HL-60 (cell line): ENCODE results near the gene TACC3.

ENCODE experiments used
- GABPA ChIP-seq: IDR thresholded peaks from 2 replicates; pipeline ENCODE4 v1.6.1; 2012; ENCODE audit warnings: low read depth
- POLR2AphosphoS5 ChIP-seq: IDR thresholded peaks from 2 replicates; pipeline ENCODE4 v1.6.1; 2012; ENCODE audit warnings: low read depth
- TF ChIP-seq, protein P1 (sequence below): IDR thresholded peaks from one replicate; pipeline ENCODE4 v1.5.1; 2011; ENCODE audit warnings: low read length, control low read depth, inconsistent platforms; ENCODE audit not compliant: insufficient read depth

DNA sequence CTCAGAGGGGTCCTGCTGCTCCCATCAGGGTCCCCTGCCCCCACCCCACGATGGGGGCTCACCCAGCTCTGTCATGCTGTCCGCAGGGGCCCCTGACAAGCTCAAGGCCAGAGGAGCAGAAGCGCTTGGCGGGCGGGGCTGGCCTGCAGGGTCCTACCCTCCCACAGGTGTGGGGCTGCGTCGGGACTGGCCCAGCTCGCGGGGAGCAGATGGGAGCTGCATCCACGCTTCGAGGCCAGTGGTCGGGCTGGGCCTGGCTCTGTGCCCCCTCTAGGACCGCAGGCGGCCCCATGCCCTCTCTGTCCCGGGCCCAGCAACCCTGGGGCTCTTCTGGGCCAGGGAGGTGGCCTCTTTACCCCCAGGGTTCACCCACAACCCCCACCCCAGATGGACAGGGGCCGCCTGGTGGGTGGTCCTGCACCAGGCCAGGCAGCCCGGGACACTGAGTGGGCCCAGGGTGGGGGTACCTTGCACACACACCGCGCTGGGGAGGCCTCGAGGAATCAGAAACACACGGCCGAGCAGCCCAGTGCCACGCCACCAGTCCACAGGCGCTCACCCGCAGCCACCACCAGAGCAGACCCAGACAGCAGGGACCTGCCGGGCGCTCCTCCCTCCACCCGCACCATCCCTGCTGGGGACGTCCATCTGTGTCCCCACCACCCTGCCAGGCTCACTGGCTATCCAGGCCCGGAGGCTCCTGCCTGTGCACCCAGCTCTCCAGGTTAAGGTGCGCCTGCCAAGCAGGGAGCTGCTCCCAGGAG is 30.0 kb downstream of the TACC3 start:
- TF ChIP-seq, protein P1, sequence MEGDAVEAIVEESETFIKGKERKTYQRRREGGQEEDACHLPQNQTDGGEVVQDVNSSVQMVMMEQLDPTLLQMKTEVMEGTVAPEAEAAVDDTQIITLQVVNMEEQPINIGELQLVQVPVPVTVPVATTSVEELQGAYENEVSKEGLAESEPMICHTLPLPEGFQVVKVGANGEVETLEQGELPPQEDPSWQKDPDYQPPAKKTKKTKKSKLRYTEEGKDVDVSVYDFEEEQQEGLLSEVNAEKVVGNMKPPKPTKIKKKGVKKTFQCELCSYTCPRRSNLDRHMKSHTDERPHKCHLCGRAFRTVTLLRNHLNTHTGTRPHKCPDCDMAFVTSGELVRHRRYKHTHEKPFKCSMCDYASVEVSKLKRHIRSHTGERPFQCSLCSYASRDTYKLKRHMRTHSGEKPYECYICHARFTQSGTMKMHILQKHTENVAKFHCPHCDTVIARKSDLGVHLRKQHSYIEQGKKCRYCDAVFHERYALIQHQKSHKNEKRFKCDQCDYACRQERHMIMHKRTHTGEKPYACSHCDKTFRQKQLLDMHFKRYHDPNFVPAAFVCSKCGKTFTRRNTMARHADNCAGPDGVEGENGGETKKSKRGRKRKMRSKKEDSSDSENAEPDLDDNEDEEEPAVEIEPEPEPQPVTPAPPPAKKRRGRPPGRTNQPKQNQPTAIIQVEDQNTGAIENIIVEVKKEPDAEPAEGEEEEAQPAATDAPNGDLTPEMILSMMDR = no peak
- TF ChIP-seq POLR2AphosphoS5 (no peak), GABPA (no peak)
